GM21381 (cell line): ENCODE results near the gene ARHGAP32.

Experiments
- ATAC-seq: cut with Tn5 transposase; IDR thresholded peaks from one replicate; pipeline ENCODE4 v1.9.1; 2021; ENCODE audit warnings: mild to moderate bottlenecking, moderate library complexity; ENCODE audit not compliant: unreplicated experiment

Gene ARHGAP32

DNA sequence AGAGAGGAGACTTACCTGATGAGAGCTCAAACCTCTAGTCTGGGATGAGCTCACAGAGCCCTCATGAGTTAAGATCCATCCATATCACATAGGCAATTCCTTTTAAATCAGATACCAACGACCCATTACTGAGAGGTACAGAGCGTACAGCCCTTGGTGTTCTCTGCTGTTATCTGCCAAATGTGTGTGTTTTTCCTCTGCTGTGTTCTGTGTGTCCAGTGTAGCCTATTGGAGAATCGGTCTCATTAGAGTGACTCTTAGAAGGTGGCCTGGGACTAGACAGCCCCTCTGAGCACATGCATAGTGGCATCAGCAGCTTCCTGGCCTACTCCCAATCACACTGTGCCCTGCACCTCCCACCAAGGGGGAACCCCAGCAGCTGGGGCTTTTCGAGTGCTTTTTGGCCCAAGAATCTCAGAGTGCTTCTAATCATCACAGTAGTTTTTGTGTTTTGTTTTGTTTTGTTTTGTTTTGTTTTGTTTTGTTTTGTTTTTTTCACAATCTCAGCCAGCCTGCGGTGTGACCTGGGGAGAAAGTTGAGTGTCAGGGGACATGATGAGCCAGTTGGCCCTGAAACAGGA is 274.9 kb downstream of the ARHGAP32 start:
- ATAC-seq: no peak

DNA sequence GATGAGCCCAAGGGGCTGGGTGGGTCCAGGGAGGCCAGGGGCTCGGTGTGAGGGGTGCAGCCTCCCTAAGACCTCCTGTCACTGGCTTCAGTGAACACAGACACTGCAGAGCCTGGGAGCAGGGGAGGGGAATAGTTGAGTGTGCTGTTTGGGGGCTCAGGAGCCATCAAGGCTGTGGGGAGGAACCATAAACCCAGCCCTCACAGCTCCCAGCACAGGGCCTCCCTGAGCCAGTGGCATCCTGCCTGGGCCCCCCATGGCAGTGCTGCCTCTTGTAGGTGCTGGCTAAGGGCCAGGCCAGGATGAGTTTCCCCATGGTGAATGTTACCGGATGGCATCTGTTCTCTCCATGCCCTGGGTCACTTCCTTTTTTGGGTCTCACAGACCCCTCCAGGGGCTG is 275.4 kb downstream of the ARHGAP32 start:
- no peak for ATAC-seq

DNA sequence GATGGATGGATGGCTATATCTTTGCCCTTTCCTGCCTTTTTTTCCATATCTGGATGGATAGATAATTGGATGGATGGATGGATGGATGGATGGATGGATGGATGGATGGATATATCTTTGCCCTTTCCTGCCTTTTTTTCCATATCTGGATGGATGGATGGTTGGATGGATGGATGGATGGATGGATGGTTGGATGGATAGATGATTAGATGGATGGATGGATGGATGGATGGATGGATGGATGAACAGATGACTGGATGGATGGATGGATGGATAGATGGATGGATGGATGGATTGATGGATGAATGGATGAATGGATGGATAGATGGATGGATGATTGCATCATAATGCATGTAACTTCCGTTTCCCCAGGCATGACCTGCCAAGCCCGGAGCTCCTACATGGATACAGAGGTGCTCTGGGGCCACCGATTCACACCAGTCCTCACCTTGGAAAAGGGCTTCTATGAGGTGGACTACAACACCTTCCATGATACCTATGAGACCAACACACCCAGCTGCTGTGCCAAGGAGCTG is 276.0 kb downstream of the ARHGAP32 start:
- no peak for ATAC-seq

DNA sequence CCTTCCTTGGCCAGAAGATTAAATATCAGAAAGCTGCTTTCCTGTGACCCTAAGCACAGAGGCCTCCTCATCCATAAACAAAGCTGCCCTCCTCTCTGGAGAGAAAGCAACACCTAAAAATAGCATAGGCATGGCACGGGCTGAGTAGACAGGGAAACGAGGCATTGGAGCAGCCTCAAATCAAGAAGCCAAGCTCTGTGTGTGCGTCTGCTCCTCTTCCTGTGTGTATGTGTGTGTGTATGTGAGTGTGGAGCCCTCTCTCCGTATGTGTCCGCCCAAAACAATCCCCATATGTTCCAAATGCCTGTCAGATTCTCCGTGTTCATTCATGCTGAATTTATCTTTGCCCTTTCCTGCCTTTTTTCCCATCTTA is 277.0 kb downstream of the ARHGAP32 start:
- ATAC-seq: no peak
